ENCODE measurements around the gene CYP4B1.

GRCh38 chr1:46749404-46749803, 49.4 kb upstream of the CYP4B1 start:
- no peak for TF ChIP-seq CTCF (IDR thresholded peaks at IDR 0.05; ENCODE audit: insufficient read depth, low read length, poor library complexity, severe bottlenecking)
- no peak for TF ChIP-seq EZH2phosphoT487 (conservative IDR thresholded peaks at IDR 0.05; ENCODE audit: low read length)

Data from SU-DHL-6 (cell line).